Placental epithelial cell (primary cell): ENCODE results near the gene MRPL9. TPM values are rescaled to one million over a fixed set of nuclear protein-coding genes. Genes with fewer than 3 reads are reported as not detected.

Experiments used
- small RNA-seq: library from RNA; depleted of rRNA; stranded (forward); fragments of <200 nt; gene quantifications from one replicate; pipeline ENCODE3, GENCODE V24; 2012
- total RNA-seq: library from RNA; depleted of rRNA; stranded (reverse); fragments of >200 nt; gene quantifications from 2 replicates; pipeline ENCODE4 v1.2.3, GENCODE V29; 2012

The MRPL9 gene
- 91.2 and 104 TPM in 2 replicates for total RNA-seq

DNA sequence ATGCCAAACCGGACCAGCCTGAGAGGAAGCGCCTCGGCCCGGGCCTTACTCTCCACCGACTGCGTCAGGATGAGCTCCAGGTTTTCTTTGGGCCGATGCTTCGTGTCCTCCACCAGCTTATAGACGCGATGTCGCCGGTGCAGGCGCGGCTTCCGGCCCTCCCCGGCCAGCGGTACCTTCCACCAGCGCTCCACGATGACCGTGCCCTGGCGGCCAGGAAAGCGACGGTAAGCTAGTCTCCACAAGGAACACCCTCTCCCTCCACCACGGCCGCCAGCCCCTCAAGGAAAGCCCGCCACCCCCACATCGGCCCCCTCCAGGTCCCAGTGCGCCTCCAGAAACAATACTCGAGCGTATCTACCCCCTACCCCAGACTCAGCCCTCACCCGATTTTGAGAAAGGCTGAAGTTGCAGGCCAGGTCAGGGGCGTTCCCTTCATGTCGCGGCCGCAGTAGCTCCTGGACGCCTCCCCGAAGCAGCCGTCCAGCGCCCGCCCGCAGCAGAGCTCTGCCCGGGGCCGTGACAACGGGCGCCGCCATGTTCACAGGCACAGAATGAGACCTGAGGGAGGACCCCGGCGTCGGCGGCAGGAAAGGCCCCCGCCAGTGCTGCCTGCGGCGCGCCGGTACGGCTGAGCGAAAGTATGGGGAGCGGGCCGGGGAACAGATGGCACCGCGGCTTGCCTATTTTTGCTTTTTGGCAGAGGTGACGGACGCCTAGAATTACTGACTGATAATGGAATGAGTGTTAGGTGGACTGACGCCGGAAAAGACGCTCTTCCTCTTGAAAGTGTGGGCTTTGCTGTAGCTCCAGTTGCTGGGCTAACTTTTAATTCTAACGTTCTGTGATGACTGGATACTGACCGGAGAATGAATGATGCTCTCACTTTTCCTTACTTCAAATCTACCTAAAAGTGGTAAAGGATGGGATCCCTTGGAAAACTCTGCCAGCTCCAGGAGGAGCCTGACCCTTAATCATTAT, at the start of gene MRPL9:
Gene MRPL9, minus strand, starts transcription at position 556 of the 981 bp plus-strand sequence. Its CDS starts 17 bp downstream, at position 539.

DNA sequence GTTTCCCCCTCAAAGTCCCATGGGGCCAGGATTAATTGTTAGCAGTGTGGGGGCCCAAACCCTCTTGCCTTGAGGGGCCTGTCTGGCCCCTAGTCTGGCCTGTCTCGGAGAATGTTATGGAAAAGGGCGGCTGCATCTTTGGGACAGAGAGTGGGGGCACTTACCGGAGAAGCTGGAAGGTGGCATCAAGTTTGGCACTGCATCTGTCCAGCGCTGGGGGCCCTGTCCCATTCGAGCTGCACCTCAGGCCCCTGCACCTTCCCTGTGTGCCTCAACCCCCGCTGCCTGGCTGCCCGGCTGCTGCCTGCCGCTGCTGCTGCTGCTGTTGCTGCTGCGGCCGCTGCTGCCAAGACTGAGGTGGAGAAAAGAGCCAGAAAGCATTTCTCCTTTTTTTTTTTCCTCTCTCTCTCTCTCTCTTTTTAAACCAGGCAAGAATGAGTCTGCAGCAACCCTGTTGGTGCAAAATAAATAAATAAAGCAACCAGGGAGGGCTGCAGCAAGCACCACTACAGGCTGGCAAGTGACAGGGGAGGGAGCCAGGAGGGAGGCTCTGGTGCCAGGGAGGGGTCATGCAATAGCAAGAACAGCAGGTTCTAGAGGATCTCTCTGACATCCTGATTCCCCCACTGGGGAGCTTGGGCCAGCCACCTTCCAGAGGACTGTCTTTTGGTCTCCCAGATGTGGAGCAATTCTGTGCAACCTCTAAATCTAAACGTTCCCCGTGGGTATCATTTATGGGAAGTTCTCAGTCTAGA, 41.9 kb upstream of the MRPL9 start, which contains the start of gene LINGO4:
Gene LINGO4, minus strand, starts transcription at position 354 of the 755 bp plus-strand sequence. CDS start 2,715 bp downstream, outside the sequence.

DNA sequence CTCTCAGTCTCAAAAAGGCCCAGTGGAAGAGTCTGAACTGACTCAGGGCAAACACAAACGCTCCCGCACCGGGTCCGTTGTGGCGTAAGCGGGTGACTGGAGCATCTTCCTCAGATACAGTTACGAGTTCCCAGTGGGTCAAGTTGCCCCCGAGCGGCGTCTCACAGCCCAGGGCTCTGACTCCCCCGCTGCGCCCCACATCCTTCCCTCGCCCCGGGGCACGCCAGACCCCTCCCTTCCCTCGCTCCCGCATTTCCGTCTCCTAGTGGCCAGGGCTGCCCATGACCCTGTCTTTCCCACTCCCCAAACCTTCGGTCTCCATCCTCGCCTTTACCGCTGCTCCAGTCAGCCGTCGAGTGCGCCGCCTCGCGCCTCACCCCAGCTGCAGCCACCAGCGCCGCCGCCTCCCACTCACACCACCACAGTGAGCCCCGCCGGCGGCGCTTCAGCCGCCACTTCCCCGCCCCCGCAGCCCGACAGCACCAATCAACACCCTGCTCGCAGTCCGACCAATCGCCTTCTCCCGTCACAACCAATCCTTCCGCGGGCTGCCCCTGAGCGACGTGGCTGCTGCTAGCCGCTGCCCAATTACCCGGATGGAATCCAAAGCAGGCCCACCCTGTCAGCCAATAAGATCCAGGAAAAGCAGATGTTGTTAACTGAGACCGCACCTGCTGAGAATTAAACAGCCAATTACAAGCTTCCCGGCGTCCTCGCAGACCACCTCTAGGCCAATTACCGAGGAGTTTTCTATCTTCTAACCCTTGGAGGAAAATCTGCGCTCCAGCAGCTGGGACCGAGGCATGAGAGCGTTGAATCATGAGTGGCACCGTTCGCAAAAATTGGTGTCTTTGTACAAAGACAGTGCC, 27.0 kb upstream of the MRPL9 start, which contains the start of gene TDRKH:
Gene TDRKH, minus strand, starts transcription at position 430 of the 869 bp plus-strand sequence. CDS start 7,478 bp downstream, outside the sequence.

GRCh38 chr1:151720974-151721787, 42.1 kb downstream of the MRPL9 start, which contains the start of gene RIIAD1:
TSS of gene RIIAD1 (plus strand) at chr1:151721522. CDS start at chr1:151721537, 15 bp downstream.

DNA sequence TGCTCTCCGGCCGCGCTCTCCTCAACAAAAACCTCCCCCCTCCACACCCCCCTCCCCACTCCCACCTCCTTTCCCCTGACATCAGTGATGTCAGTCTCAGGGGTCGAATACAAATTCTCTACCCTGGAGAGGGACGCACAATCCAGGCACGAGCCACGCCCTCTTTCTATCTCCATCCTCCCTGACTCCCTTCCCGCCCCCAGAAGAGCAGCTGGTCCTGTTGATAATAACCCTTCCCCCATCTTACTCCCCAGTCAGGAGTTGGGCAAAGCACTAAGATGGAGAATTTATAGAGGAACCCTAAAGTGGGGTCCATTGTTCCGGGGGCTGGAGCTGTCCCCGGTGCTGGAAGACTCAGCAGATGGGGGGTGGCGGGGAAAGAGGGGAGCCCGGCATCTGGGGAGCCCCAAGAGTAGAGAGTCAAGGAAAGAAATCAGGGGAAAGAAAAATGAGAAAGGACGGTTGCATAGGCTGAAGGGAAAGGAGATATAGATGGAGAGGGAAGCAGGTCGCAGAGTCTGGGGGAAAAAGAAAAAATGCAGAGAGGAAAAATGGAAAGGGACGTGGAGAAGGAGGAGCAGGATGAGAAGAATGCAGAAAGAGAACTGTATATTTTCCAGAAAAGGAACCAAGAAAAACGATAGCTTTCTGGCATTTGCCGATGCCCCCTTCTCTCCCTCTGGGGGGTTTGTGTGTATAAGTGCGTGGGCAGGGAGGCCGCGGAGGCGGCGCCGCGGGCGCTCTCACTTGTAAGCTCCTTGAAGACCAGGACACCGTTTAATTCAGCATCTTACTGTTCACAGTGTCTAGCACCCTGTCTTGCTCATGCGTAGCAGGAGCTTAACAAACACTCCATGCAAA, 46.3 kb downstream of the MRPL9 start, which contains the start of gene CELF3:
Gene CELF3, minus strand, starts transcription at position 33 of the 861 bp plus-strand sequence. CDS start 783 bp downstream, outside the sequence.

Small RNA genes within 50 kb of the gene (small RNA-seq; reads per million reads assigned to genes)
- not detected for gene RNU6-662P

Other genes starting within 250 kb of the MRPL9 start
- gene TUFT1, start 223.2 kb downstream of the MRPL9 start, total RNA-seq = 40.8 and 125 TPM in 2 replicates
- 19.3 and 23.6 TPM in 2 replicates for gene SNX27, start 151.4 kb downstream of the MRPL9 start, total RNA-seq
- gene CELF3, start 46.7 kb downstream of the MRPL9 start, total RNA-seq = not detected in 2 replicates
- not detected in 2 replicates for gene RIIAD1, start 42.0 kb downstream of the MRPL9 start, total RNA-seq
- 2.4 and 4.8 TPM in 2 replicates for gene TDRKH, start 27.0 kb upstream of the MRPL9 start, total RNA-seq
- not detected in 2 replicates for gene LINGO4, start 41.9 kb upstream of the MRPL9 start, total RNA-seq
- gene RORC, start 68.3 kb upstream of the MRPL9 start, total RNA-seq = not detected in 2 replicates
- gene C2CD4D, start 76.3 kb upstream of the MRPL9 start, total RNA-seq = under 0.01 and 0.33 TPM in 2 replicates
- gene THEM5, start 90.2 kb upstream of the MRPL9 start, total RNA-seq = not detected in 2 replicates
- 8.9 and 13.3 TPM in 2 replicates for gene THEM4, start 146.0 kb upstream of the MRPL9 start, total RNA-seq
- 455 and 612 TPM in 2 replicates for gene S100A10, start 230.4 kb upstream of the MRPL9 start, total RNA-seq